ENCODE measurements around the gene KRR1. TPM values are rescaled to one million over a fixed set of nuclear protein-coding genes. Genes with fewer than 3 reads are reported as not detected.
A peak's percentile ranks its signal among the peaks of the same experiment; 100 is the strongest.

Gene KRR1
- total RNA-seq, 1 donor from 2014 or later, result 21.4 TPM

- no peaks in the 10 kb centered on the region for H3K27me3 ChIP-seq
- H3K4me1 ChIP-seq, result peaks cover 25% of the 10 kb centered on the region
- TF ChIP-seq POLR2A (IDR thresholded peaks at IDR 0.05) (no peak), CTCF (IDR thresholded peaks at IDR 0.05) (no peak), POLR2AphosphoS5 (IDR thresholded peaks at IDR 0.05; ENCODE audit: insufficient read depth in 1 of 2, low read depth in 1 of 2) (no peak)
- no peak overlapping the region for H3K27ac ChIP-seq
- no peak overlapping the region for H3K4me3 ChIP-seq
- peaks cover 0 to 12% of the 10 kb centered on the region in 2 donors for H3K36me3 ChIP-seq
- DNase-seq (ENCODE audit: extremely low spot score in 2 of 2), result no peak
- no peaks in the 10 kb centered on the region for H3K9me3 ChIP-seq
- intact Hi-C loops (cut with DNase I), result loop anchor here (10.0 kb wide), 1 partner anchor 172 kb away; the partner anchor contains the start of genes CAPS2 and GLIPR1L1
Measured at GRCh38 chr12:75507086-75507485, 4.3 kb downstream of the KRR1 start.

DNA sequence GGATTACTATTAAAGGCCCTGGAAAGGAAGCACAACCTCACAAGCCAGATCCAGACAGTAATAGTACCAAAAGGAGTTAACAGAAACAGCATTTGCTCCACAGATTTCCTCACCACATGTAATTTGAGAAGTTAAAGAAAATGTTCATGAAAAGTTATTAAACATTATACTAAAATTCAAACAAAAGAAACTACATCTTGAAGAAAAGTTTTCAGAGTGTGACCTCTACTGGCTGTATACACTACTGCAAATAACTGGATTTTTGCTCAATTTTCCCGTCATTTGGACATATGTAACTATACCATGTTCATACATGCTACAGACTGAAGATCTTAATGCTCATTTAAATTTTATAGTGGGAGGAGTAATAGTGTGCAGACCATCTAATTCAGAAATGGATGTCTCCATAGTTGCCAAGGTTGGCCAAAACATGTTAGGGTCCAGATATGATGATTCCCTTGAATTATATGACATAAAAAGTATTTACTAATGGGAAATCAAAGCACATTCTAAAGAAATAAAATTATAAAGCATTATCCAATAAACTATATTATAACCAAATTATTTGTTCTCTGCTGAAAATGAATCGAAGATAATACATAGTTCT is 5.6 kb downstream of the KRR1 start:
- no peak for DNase-seq (ENCODE audit: extremely low spot score in 2 of 2)
- no peak overlapping the region for H3K27ac ChIP-seq
- H3K4me1 ChIP-seq, result peaks cover 23% of the 10 kb centered on the region
- TF ChIP-seq POLR2A (IDR thresholded peaks at IDR 0.05), result no peak
- TF ChIP-seq CTCF (IDR thresholded peaks at IDR 0.05), result peak in 2 of 3 experiments; percentile 25 to 38
- H3K4me3 ChIP-seq, result no peak overlapping the region
- H3K36me3 ChIP-seq, result peaks cover 0 to 25% of the 10 kb centered on the region in 2 donors
- H3K27me3 ChIP-seq, result no peaks in the 10 kb centered on the region
- intact Hi-C loops (cut with DNase I), result loop anchor here (10.0 kb wide), 1 partner anchor 171 kb away; the partner anchor contains the start of genes CAPS2 and GLIPR1L1
- no peaks in the 10 kb centered on the region for H3K9me3 ChIP-seq

- no peak for TF ChIP-seq POLR2A (IDR thresholded peaks at IDR 0.05)
- no peak for TF ChIP-seq CTCF (IDR thresholded peaks at IDR 0.05)
- TF ChIP-seq POLR2AphosphoS5 (IDR thresholded peaks at IDR 0.05; ENCODE audit: insufficient read depth in 1 of 2, low read depth in 1 of 2), result no peak
- H3K9me3 ChIP-seq, result no peaks in the 10 kb centered on the region
- DNase-seq (ENCODE audit: extremely low spot score in 2 of 2), result no peak
- no peak overlapping the region for H3K27ac ChIP-seq
- no peak overlapping the region for H3K4me3 ChIP-seq
- H3K27me3 ChIP-seq, result no peaks in the 10 kb centered on the region
- intact Hi-C loops (cut with DNase I), result loop anchor here (10.0 kb wide), 1 partner anchor 169 kb away; the partner anchor contains the start of genes CAPS2 and GLIPR1L1
- H3K36me3 ChIP-seq, result peaks cover 0 to 43% of the 10 kb centered on the region in 2 donors
- peaks cover 4% of the 10 kb centered on the region for H3K4me1 ChIP-seq
Measured at GRCh38 chr12:75503866-75504265, 7.5 kb downstream of the KRR1 start.

DNA sequence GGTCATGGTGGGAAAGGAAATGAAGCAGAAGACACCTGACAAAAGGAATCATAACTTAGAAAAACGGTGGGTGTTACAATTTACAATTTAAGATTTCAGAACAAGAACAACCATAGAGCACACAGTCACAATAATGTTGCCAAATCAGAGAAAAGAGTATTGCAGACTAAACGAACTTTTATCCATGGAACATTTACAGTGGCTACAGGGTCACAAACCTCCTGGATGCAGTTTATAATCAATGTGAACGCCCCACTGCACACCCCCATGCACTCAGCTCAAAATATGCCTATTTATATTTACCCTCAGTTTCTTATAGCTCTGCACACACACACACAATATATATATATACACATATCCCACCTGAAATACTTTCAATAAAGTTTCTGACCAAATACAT is 8.0 kb downstream of the KRR1 start:
- Histone ChIP-seq H3K4me3 (no peak overlapping the region), H3K9me3 (no peaks in the 10 kb centered on the region), H3K27ac (no peak overlapping the region), H3K27me3 (no peaks in the 10 kb centered on the region), H3K4me1 (no peaks in the 10 kb centered on the region), H3K36me3 (peaks cover 0 to 47% of the 10 kb centered on the region in 2 donors)
- intact Hi-C loops (cut with DNase I), result loop anchor here (10.0 kb wide), 1 partner anchor 169 kb away; the partner anchor contains the start of genes CAPS2 and GLIPR1L1
- TF ChIP-seq CTCF (IDR thresholded peaks at IDR 0.05), result no peak
- no peak for TF ChIP-seq POLR2AphosphoS5 (IDR thresholded peaks at IDR 0.05; ENCODE audit: insufficient read depth in 1 of 2, low read depth in 1 of 2)
- no peak for TF ChIP-seq POLR2A (IDR thresholded peaks at IDR 0.05)
- no peak for DNase-seq (ENCODE audit: extremely low spot score in 2 of 2)

- TF ChIP-seq POLR2A (IDR thresholded peaks at IDR 0.05) (no peak), POLR2AphosphoS5 (IDR thresholded peaks at IDR 0.05; ENCODE audit: insufficient read depth in 1 of 2, low read depth in 1 of 2) (no peak), CTCF (IDR thresholded peaks at IDR 0.05) (no peak)
- Histone ChIP-seq H3K27me3 (no peaks in the 10 kb centered on the region), H3K4me1 (no peaks in the 10 kb centered on the region), H3K36me3 (peaks cover 0 to 5% of the 10 kb centered on the region in 2 donors), H3K4me3 (no peak overlapping the region), H3K27ac (no peak overlapping the region), H3K9me3 (no peaks in the 10 kb centered on the region)
- intact Hi-C loops (cut with DNase I), result no loop called here
- no peak for DNase-seq (ENCODE audit: extremely low spot score in 2 of 2)
Measured at GRCh38 chr12:75491169-75491568, 20.2 kb downstream of the KRR1 start.
